WERI-Rb-1 (cell line): Measurements from ENCODE around the gene PUM1.
"Not testable (repeated sequence)": the region's sequence is repeated elsewhere in the genome, so short reads cannot be mapped to it uniquely, and the experiment has no call there.

Source experiments
- DNase-seq: peaks from one replicate; pipeline ENCODE4 v3.0.0-alpha.2; 2020
- H3K27ac ChIP-seq: fragments of 250-450 bp; sonication (Bioruptor Pico); 2 replicates; pipeline ENCODE4 v1.5.1; 2020; ENCODE audit warnings: mild to moderate bottlenecking, moderate library complexity
- H3K27me3 ChIP-seq: fragments of 250-450 bp; sonication (Bioruptor Pico); 2 replicates; pipeline ENCODE4 v1.5.1; 2021; ENCODE audit warnings: mild to moderate bottlenecking, low read depth, moderate library complexity; ENCODE audit not compliant: insufficient read depth, severe bottlenecking
- H3K36me3 ChIP-seq: fragments of 250-450 bp; sonication (Bioruptor Pico); 2 replicates; pipeline ENCODE4 v1.5.1; 2020; ENCODE audit warnings: mild to moderate bottlenecking, moderate library complexity
- H3K4me3 ChIP-seq: 2 replicates; pipeline ENCODE4 v1.5.1; 2011; ENCODE audit warnings: low read depth, mild to moderate bottlenecking, control low read depth, low read length
- H3K9me3 ChIP-seq: fragments of 250-450 bp; sonication (Bioruptor Pico); 2 replicates; pipeline ENCODE4 v1.5.1; 2021; ENCODE audit warnings: mild to moderate bottlenecking, moderate library complexity; ENCODE audit not compliant: severe bottlenecking
- CTCF ChIP-seq: IDR thresholded peaks from 2 replicates; pipeline ENCODE4 v1.5.1; 2011; ENCODE audit warnings: low read depth, mild to moderate bottlenecking, control low read depth, inconsistent platforms, low read length

The PUM1 gene

GRCh38 chr1:31051611-31052010, 13.9 kb downstream of the PUM1 start:
- Histone ChIP-seq H3K36me3 (peaks cover 74% of the 10 kb centered on the region), H3K27ac (no peak overlapping the region), H3K4me3 (no peak overlapping the region), H3K27me3 (no peaks in the 10 kb centered on the region), H3K9me3 (no peaks in the 10 kb centered on the region)
- no peak for DNase-seq
- no peak for TF ChIP-seq CTCF

GRCh38 chr1:31047507-31047906, 18.0 kb downstream of the PUM1 start:
- DNase-seq: peak; percentile 20
- not testable (repeated sequence) for H3K27ac ChIP-seq, H3K9me3 ChIP-seq, H3K27me3 ChIP-seq, H3K4me3 ChIP-seq
- peaks cover 75% of the 10 kb centered on the region for H3K36me3 ChIP-seq

- H3K9me3 ChIP-seq: no peaks in the 10 kb centered on the region
- TF ChIP-seq CTCF: no peak
- H3K27me3 ChIP-seq: no peaks in the 10 kb centered on the region
- H3K27ac ChIP-seq: no peak overlapping the region
- peaks cover 74% of the 10 kb centered on the region for H3K36me3 ChIP-seq
- no peak for DNase-seq
- H3K4me3 ChIP-seq: no peak overlapping the region
Measured at GRCh38 chr1:31043631-31044030, 21.9 kb downstream of the PUM1 start.

- TF ChIP-seq CTCF: no peak
- peaks cover 73% of the 10 kb centered on the region for H3K36me3 ChIP-seq
- no peaks in the 10 kb centered on the region for H3K27me3 ChIP-seq
- no peaks in the 10 kb centered on the region for H3K9me3 ChIP-seq
- H3K27ac ChIP-seq: no peak overlapping the region
- no peak overlapping the region for H3K4me3 ChIP-seq
- no peak for DNase-seq
Measured at GRCh38 chr1:31042656-31043055, 22.9 kb downstream of the PUM1 start.

GRCh38 chr1:31041529-31041928, 24.0 kb downstream of the PUM1 start:
- no peak for DNase-seq
- Histone ChIP-seq H3K27me3 (no peaks in the 10 kb centered on the region), H3K9me3 (no peaks in the 10 kb centered on the region), H3K4me3 (no peak overlapping the region), H3K27ac (no peak overlapping the region), H3K36me3 (peaks cover 73% of the 10 kb centered on the region)
- no peak for TF ChIP-seq CTCF

- Histone ChIP-seq H3K27ac (no peak overlapping the region), H3K36me3 (peaks cover 68% of the 10 kb centered on the region), H3K4me3 (no peak overlapping the region), H3K27me3 (no peaks in the 10 kb centered on the region), H3K9me3 (no peaks in the 10 kb centered on the region)
- no peak for TF ChIP-seq CTCF
- no peak for DNase-seq
Measured at GRCh38 chr1:31040038-31040437, 25.5 kb downstream of the PUM1 start.

- H3K27ac ChIP-seq, DNase-seq, H3K9me3 ChIP-seq, H3K27me3 ChIP-seq, H3K4me3 ChIP-seq: not testable (repeated sequence)
- peaks cover 68% of the 10 kb centered on the region for H3K36me3 ChIP-seq
Measured at GRCh38 chr1:31038935-31039334, 26.6 kb downstream of the PUM1 start.
